Measurements from ENCODE around the gene ARHGDIB. TPM values are rescaled to one million over a fixed set of nuclear protein-coding genes. Genes with fewer than 3 reads are reported as not detected.

ARHGDIB gene
- total RNA-seq, 1 donor from 2014 or later, result not detected

DNA sequence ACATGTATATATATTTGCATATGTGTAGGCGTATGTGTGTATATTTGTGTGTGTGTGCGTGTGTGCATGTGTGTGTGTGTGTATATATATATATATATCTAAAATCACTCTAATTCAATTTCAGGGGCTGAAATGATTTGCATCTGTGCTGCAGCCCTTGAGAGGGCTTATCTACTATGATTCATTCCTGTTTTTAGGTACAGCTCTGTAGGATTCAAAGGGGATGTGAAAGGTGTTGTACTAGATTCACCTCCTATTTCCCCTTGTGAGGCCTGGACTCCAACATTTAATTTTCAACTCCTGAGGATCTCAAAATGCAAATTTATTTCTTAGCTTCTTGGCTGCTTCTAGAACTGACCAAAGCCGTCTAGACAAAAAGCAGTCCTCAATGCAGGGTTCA, 34.1 kb downstream of the ARHGDIB start:
- H2AFZ ChIP-seq (replicated peaks), result no peak overlapping the region
- no peak overlapping the region for H3K4me3 Mint-ChIP-seq
- H3K27ac ChIP-seq, result no peak overlapping the region

DNA sequence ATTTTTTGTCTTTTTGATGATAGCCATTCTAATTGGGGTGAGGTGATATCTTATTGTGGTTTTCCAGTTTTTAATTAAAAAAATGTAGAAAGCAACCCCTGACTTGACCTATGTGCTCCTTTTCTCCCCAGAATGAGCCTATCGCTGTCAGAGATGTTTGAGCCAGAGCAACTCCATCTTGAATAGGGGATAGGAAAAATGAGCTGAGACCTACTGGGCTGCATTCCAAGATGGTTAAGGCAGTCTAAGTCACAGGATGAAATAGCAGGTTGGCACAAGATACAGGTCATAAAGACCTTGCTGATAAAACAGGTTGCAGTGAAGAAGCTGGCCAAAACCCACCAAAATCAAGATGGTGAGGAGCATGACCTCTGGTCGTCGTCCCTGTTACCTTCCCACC, 36.9 kb downstream of the ARHGDIB start:
- no peak for DNase-seq (ENCODE audit: low spot score)
- Mint-ChIP-seq H3K27ac (no peak overlapping the region), H3K27me3 (ENCODE audit: insufficient read depth, low read depth) (no peaks in the 10 kb centered on the region), H3K4me1 (peaks cover 4% of the 10 kb centered on the region), H3K4me3 (no peak overlapping the region), H3K9me3 (no peaks in the 10 kb centered on the region), H3K36me3 (no peaks in the 10 kb centered on the region)
- Histone ChIP-seq H3K79me2 (ENCODE audit: low read depth) (no peaks in the 10 kb centered on the region), H3F3A (ENCODE audit: low read depth) (no peaks in the 10 kb centered on the region), H3K27me3 (no peaks in the 10 kb centered on the region), H3K4me2 (no peak overlapping the region), H3K9me3 (ENCODE audit: low read depth) (no peaks in the 10 kb centered on the region), H3K27ac (no peak overlapping the region), H3K36me3 (no peaks in the 10 kb centered on the region), H3K4me1 (no peaks in the 10 kb centered on the region), H3K9ac (no peak overlapping the region), H4K20me1 (ENCODE audit: low read depth) (no peaks in the 10 kb centered on the region), H2AFZ (replicated peaks) (no peak overlapping the region), H3K4me3 (no peak overlapping the region)
- no peak for TF ChIP-seq EZH2phosphoT487 (IDR thresholded peaks at IDR 0.05)

More for the DNA sequence above, 34.1 kb downstream of the ARHGDIB start:
- Histone ChIP-seq H3K36me3 (no peaks in the 10 kb centered on the region), H3K9ac (no peak overlapping the region), H3K79me2 (ENCODE audit: low read depth) (no peaks in the 10 kb centered on the region), H3K4me1 (no peaks in the 10 kb centered on the region), H4K20me1 (ENCODE audit: low read depth) (no peaks in the 10 kb centered on the region), H3K9me3 (ENCODE audit: low read depth) (no peaks in the 10 kb centered on the region), H3K27me3 (no peaks in the 10 kb centered on the region), H3K4me3 (no peak overlapping the region), H3F3A (ENCODE audit: low read depth) (no peaks in the 10 kb centered on the region), H3K4me2 (no peak overlapping the region)
- Mint-ChIP-seq H3K27me3 (ENCODE audit: insufficient read depth, low read depth) (no peaks in the 10 kb centered on the region), H3K27ac (no peak overlapping the region), H3K9me3 (no peaks in the 10 kb centered on the region), H3K36me3 (no peaks in the 10 kb centered on the region), H3K4me1 (peaks cover 4% of the 10 kb centered on the region)
- DNase-seq (ENCODE audit: low spot score), result no peak
- TF ChIP-seq, protein P1, sequence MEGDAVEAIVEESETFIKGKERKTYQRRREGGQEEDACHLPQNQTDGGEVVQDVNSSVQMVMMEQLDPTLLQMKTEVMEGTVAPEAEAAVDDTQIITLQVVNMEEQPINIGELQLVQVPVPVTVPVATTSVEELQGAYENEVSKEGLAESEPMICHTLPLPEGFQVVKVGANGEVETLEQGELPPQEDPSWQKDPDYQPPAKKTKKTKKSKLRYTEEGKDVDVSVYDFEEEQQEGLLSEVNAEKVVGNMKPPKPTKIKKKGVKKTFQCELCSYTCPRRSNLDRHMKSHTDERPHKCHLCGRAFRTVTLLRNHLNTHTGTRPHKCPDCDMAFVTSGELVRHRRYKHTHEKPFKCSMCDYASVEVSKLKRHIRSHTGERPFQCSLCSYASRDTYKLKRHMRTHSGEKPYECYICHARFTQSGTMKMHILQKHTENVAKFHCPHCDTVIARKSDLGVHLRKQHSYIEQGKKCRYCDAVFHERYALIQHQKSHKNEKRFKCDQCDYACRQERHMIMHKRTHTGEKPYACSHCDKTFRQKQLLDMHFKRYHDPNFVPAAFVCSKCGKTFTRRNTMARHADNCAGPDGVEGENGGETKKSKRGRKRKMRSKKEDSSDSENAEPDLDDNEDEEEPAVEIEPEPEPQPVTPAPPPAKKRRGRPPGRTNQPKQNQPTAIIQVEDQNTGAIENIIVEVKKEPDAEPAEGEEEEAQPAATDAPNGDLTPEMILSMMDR (IDR thresholded peaks at IDR 0.05), result no peak
- TF ChIP-seq EZH2phosphoT487 (IDR thresholded peaks at IDR 0.05), result no peak
- TF ChIP-seq EZH2 (IDR thresholded peaks at IDR 0.05), result no peak

DNA sequence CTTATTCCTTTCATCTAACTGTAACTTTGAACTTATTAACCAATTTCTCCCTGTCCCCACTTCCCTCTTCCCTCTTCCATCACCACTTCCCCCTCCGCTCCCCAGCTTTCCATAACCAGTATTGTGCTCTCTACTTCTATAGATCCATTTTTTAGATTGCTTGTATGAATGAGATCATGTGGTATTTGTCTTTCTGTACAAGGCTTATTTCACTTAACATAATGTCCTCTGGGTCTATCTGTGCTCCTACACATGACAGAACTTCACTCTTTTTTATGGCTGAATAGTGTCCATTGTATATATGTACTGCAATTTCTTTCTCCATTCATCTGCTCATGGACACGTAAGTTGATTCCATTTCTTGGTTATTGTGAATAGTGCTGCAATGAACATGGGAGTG, 37.5 kb downstream of the ARHGDIB start:
- no peaks in the 10 kb centered on the region for H3K36me3 Mint-ChIP-seq
- H2AFZ ChIP-seq (replicated peaks), result no peak overlapping the region
- no peaks in the 10 kb centered on the region for H3F3A ChIP-seq (ENCODE audit: low read depth)
- no peak overlapping the region for H3K27ac Mint-ChIP-seq
- H3K27ac ChIP-seq, result no peak overlapping the region
- H3K27me3 Mint-ChIP-seq (ENCODE audit: insufficient read depth, low read depth), result no peaks in the 10 kb centered on the region
- H3K27me3 ChIP-seq, result no peaks in the 10 kb centered on the region
- H4K20me1 ChIP-seq (ENCODE audit: low read depth), result no peaks in the 10 kb centered on the region
- H3K4me2 ChIP-seq, result no peak overlapping the region
- no peak overlapping the region for H3K9ac ChIP-seq
- no peak overlapping the region for H3K4me3 Mint-ChIP-seq
- H3K9me3 Mint-ChIP-seq, result no peaks in the 10 kb centered on the region
- no peak overlapping the region for H3K4me3 ChIP-seq
- DNase-seq (ENCODE audit: low spot score), result no peak
- H3K9me3 ChIP-seq (ENCODE audit: low read depth), result no peaks in the 10 kb centered on the region
- TF ChIP-seq EZH2 (IDR thresholded peaks at IDR 0.05) (no peak), EZH2phosphoT487 (IDR thresholded peaks at IDR 0.05) (no peak)
- TF ChIP-seq, protein P1 (IDR thresholded peaks at IDR 0.05), result no peak
- H3K79me2 ChIP-seq (ENCODE audit: low read depth), result no peaks in the 10 kb centered on the region
- peaks cover 3% of the 10 kb centered on the region for H3K4me1 Mint-ChIP-seq
- H3K4me1 ChIP-seq, result no peaks in the 10 kb centered on the region
- no peaks in the 10 kb centered on the region for H3K36me3 ChIP-seq

DNA sequence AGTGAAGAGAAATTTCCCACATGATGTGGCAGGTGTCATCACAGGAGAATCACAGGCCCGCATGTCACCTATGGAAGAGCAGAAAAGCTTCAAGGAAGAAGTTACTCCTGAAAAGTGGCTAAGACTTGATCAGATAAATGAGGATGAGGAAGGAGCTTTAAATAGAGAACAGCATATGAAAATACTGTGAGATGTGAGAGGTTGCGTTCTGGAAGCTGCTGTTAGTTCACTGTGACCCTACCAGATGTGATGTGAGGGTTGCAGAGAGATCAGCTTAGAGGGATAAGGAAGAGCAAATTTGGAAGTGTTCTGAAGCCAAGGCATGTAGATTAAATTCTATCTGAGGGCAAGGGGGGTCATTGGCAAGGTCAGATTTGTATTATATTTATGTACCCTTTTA, 40.2 kb downstream of the ARHGDIB start:
- no peaks in the 10 kb centered on the region for H3K4me1 ChIP-seq
- H4K20me1 ChIP-seq (ENCODE audit: low read depth), result no peaks in the 10 kb centered on the region
- Mint-ChIP-seq H3K9me3 (no peaks in the 10 kb centered on the region), H3K27ac (no peak overlapping the region), H3K4me3 (no peak overlapping the region), H3K27me3 (ENCODE audit: insufficient read depth, low read depth) (peaks cover 2% of the 10 kb centered on the region), H3K36me3 (no peaks in the 10 kb centered on the region), H3K4me1 (no peaks in the 10 kb centered on the region)
- no peak overlapping the region for H3K4me3 ChIP-seq
- H3K27ac ChIP-seq, result no peak overlapping the region
- no peak overlapping the region for H3K4me2 ChIP-seq
- H3F3A ChIP-seq (ENCODE audit: low read depth), result no peaks in the 10 kb centered on the region
- TF ChIP-seq EZH2 (IDR thresholded peaks at IDR 0.05) (no peak), EZH2phosphoT487 (IDR thresholded peaks at IDR 0.05) (no peak)
- TF ChIP-seq, protein P1 (IDR thresholded peaks at IDR 0.05), result no peak
- H2AFZ ChIP-seq (replicated peaks), result no peak overlapping the region
- no peak for DNase-seq (ENCODE audit: low spot score)
- no peaks in the 10 kb centered on the region for H3K27me3 ChIP-seq
- H3K79me2 ChIP-seq (ENCODE audit: low read depth), result no peaks in the 10 kb centered on the region
- no peaks in the 10 kb centered on the region for H3K36me3 ChIP-seq
- no peaks in the 10 kb centered on the region for H3K9me3 ChIP-seq (ENCODE audit: low read depth)
- H3K9ac ChIP-seq, result no peak overlapping the region

All from neural progenitor cell (in vitro differentiated cells).